HG03135 (cell line): ENCODE results near the gene KCNK13.
"Not testable (repeated sequence)": the region's sequence is repeated elsewhere in the genome, so short reads cannot be mapped to it uniquely, and the experiment has no call there.

Source experiments
- ATAC-seq: cut with Tn5 transposase; IDR thresholded peaks from one replicate; pipeline ENCODE4 v1.9.1; 2021; ENCODE audit warnings: mild to moderate bottlenecking, moderate library complexity; ENCODE audit not compliant: unreplicated experiment

The KCNK13 gene

GRCh38 chr14:90061685-90062126 is at the start of gene KCNK13:
Gene KCNK13 (plus strand): TSS chr14:90061994. CDS start chr14:90062206, 212 bp downstream.
- ATAC-seq = no peak

GRCh38 chr14:90017371-90017770 is 44.4 kb upstream of the KCNK13 start:
- no peak for ATAC-seq

DNA sequence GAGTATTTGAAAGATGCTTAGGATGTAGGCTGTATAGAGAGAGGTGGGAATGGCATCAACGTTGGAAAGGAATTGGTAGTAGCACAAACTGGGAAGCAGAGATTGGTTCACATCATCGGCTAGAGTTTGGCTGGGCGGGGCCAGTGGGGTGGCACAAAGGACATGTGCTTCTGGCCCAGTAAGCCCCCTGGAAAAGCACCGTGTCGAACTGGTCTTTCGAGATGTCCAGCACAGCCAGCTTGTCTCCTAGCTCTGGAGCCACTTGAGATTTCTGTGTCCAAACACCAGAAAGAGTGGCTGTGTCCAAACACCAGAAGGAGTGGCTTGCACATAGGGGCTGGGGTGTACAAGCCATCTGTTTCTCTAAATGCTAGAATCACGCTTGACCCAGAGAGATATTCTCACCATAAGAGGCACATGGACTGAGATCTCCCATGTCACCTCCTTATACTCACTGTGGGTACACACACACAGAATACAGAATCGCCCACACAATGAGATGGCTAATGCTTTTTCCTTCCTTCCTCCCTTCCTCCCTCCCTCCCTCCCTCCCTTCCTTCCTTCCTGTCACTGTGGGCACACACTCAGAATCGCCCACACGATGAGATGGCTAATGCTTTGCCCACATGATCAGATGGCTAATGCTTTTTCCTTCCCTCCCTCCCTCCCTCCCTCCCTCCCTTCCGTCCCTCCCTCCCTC is 41.8 kb upstream of the KCNK13 start:
- no peak for ATAC-seq

- no peak for ATAC-seq
These were observed 38.5 kb upstream of the KCNK13 start for GRCh38 chr14:90023176-90023896.

DNA sequence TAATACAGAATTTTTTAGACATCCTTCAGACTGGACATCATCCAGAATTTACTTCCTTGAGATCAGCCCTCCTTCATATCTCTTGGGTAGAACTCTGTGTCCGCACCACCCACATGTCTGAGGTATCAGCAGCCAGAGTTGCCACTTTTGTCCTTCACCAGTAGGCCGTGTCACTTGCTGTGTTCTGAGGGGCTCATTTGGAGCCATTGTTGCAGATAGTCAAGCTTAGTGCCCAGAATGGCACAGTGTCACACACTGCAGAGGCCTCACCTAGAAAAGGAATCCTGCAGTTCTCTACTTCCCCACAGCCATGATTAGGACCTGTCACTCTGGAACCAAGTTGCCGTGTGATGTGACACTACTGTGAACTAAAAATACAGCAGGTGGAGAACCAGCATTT is 36.9 kb upstream of the KCNK13 start:
- no peak for ATAC-seq

DNA sequence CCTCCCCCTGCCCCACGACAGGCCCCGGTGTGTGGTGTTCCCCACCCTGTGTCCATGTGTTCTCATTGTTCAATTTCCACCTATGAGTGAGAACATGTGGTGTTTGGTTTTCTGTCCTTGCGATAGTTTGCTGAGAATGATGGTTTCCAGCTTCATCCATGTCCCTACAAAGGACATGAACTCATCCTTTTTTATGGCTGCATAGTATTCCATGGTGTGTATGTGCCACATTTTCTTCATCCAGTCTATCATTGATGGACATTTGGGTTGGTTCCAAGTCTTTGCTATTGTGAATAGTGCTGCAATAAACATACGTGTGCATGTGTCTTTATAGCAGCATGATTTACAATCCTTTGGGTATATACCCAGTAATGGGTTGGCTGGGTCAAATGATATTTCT is 35.2 kb upstream of the KCNK13 start:
- ATAC-seq = not testable (repeated sequence)

GRCh38 chr14:90027842-90028241 is 34.0 kb upstream of the KCNK13 start:
- no peak for ATAC-seq

DNA sequence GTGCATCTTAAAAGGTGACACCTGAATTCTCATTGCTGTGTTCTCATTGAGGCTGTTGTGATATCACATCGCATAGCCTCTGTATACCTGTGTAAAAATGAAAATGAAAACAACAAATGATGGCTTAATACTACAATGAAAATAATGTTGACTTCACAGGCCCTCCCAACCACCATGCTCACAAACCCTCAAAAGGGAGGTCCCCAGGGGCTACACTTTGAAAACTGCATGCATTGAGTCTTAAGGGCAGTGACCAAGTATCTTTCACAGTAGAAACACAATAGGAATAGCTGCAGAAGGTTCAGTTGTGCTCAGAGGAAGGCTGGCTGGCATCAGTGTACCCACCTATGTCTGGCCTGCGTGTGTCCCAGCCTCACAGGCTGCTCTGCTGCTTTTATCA is 27.6 kb upstream of the KCNK13 start:
- no peak for ATAC-seq

DNA sequence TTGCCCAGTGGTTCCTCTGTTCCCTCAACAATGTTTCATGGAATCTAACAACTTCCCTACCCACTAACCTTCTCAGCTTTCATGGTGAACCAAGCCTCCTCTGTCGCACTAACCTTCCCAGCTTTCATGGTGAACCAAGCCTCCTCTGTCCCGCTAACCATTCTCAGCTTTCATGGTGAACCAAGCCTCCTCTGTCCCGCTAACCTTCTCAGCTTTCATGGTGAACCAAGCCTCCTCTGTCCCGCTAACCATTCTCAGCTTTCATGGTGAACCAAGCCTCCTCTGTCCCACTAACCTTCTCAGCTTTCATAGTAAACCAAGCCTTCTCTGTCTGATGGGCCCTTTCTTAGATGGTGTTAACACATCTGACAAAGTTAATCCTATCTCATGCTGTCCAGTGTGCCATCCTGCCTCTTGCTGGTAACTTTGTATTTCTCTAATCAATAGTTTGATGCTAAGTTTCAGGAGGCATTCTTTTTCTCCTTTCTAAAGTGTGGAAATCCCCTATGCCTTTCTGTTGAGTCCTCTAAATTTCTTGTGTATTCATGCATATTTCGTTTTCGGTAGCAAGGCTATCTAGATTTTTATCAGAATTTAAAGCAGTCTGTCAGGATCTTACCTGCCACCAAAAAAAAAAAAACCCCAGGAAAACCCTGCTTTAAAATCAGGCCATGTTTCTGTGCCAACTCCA is 26.8 kb upstream of the KCNK13 start:
- no peak for ATAC-seq

DNA sequence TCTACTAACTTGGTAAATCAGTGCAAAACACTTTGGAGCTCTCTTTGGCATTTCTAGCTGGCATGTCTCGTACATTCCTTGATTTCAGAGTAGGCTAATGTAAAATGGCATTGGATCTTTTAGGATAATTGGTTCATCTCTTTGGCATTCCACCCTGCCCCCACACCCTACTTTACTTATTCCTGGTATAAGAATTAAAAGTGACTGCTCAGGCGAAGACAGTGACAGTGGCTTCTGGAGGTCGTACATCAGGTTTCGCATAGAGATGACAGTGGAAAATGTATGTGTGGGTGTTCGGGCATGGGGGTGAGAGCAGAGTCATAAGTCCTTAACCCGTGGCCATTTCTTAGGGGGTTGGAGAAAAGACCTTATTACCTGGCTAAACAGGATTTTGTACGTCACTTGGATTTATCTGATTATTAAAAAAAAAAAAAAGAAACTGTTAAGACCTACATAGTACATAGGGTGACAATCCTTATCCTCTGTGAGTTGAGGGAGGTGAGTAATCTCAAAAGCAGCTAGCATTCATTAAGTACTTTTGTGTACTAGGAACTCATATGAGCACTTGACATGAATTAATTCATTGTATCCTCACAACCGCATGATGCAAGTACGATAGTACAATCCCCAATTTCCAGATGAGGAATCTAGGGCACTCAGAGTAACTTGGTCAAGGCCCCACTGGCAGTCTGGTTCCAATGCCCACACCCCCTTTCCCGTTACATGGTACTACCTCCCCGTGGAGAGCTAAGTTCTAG is 22.4 kb upstream of the KCNK13 start:
- no peak for ATAC-seq

GRCh38 chr14:90040411-90040810 is 21.4 kb upstream of the KCNK13 start:
- no peak for ATAC-seq

- ATAC-seq = no peak
These were observed 19.1 kb upstream of the KCNK13 start for GRCh38 chr14:90042496-90043252.

DNA sequence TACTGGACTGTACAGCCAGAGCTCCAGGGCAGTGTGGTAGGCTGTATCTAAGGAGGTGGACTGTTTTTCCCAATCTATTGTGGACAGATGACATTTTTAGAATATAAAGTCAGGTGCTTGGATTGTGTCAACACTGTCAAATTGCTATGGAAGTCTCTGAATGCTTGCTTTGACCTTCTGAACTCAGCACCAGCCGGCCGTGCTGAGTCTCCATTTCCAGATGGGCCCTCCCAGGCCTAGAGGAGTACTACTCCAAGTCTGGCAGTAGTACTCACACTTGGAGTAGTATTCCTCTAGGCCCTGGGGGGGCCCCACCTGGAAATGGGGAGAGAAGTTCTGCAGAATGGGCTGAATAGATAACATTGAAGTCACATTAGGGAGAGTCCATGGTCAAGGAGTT is 16.2 kb upstream of the KCNK13 start:
- ATAC-seq = no peak

GRCh38 chr14:90049390-90049789 is 12.4 kb upstream of the KCNK13 start:
- ATAC-seq = no peak

GRCh38 chr14:90050271-90050670 is 11.5 kb upstream of the KCNK13 start:
- ATAC-seq = no peak

DNA sequence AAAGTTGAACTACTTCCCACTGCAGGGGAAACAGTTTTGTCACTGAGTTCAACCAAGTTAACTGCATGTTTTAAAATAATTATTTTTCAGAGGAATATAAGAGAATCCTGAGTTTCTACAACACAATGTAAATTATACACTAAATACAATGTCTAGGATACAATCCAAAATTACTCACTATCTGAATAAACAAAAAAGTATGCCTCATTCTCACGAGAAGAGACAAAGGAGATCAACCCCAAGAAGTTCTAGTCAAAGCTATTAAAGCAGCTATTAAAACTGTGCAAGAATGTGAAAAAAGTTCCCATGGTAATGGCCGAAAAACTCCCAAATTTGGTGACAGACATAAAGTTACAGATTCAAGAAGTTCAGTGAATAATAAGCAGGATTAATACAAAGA is 8.8 kb upstream of the KCNK13 start:
- ATAC-seq = no peak

GRCh38 chr14:90054803-90055202 is 7.0 kb upstream of the KCNK13 start:
- no peak for ATAC-seq

- no peak for ATAC-seq
These were observed 5.0 kb upstream of the KCNK13 start for GRCh38 chr14:90056826-90057225.

GRCh38 chr14:90058876-90059458 is 2.8 kb upstream of the KCNK13 start:
- ATAC-seq = no peak

DNA sequence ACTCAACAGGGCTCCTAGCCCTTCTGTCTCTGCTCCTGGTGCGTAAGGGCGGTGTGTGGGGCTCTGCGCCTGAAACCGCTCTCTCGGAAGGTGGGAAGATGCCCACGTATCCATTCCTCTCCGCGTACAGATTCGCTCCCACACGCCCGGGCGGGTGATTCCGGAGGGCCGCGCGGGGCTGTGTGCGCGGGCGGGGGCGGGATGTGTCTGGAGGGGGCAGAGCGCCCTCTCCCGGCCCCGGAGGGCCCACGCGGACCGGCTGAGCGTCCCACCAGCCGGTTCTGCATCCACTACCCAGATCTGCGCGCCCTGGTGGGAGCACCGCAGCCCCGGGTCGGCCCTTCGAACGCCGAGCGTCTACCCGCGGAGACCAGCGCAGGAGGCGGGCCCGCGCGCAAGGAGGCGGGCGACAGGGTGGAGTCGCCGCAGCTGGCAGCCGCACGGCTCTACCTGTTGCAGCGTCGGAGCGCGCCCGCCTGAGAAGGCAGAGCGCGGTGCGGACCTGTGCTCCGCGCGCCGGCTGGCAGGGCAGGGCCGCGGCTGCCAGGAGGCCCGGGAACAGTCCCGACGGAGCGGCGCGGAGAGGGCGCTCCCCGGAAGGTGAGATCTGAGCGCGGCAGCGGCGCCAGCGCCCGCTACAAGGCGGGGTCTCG is 1.4 kb upstream of the KCNK13 start:
- no peak for ATAC-seq
